ENCODE measurements around the gene UCN3. TPM values are rescaled to one million over a fixed set of nuclear protein-coding genes. Genes with fewer than 3 reads are reported as not detected.

The UCN3 gene
- total RNA-seq, 6 experiments from 2014 or later, result not detected

GRCh38 chr10:5323446-5323845 is 41.3 kb upstream of the UCN3 start:
- Mint-ChIP-seq H3K27me3 (ENCODE audit: insufficient read depth) (peaks cover 22% of the 10 kb centered on the region), H3K27ac (no peak overlapping the region), H3K4me3 (no peak overlapping the region), H3K9me3 (no peaks in the 10 kb centered on the region), H3K36me3 (ENCODE audit: low read depth) (no peaks in the 10 kb centered on the region), H3K4me1 (ENCODE audit: low read depth) (peaks cover under 1% of the 10 kb centered on the region; the same call in 1 of the 2 replicates)
- no peak for TF ChIP-seq CTCF (IDR thresholded peaks at IDR 0.05)
- no peak for DNase-seq

GRCh38 chr10:5325076-5325475 is 39.7 kb upstream of the UCN3 start:
- no peaks in the 10 kb centered on the region for H3K4me1 Mint-ChIP-seq (ENCODE audit: low read depth)
- H3K9me3 Mint-ChIP-seq, result no peaks in the 10 kb centered on the region
- no peak for TF ChIP-seq CTCF (IDR thresholded peaks at IDR 0.05)
- H3K27me3 Mint-ChIP-seq (ENCODE audit: insufficient read depth), result peaks cover 26% of the 10 kb centered on the region
- no peak overlapping the region for H3K27ac Mint-ChIP-seq
- no peak overlapping the region for H3K4me3 Mint-ChIP-seq
- H3K36me3 Mint-ChIP-seq (ENCODE audit: low read depth), result no peaks in the 10 kb centered on the region
- DNase-seq, result no peak

- no peak for TF ChIP-seq CTCF (IDR thresholded peaks at IDR 0.05)
- H3K27ac Mint-ChIP-seq, result no peak overlapping the region
- H3K27me3 Mint-ChIP-seq (ENCODE audit: insufficient read depth), result peaks cover 17% of the 10 kb centered on the region
- H3K4me1 Mint-ChIP-seq (ENCODE audit: low read depth), result no peaks in the 10 kb centered on the region
- H3K4me3 Mint-ChIP-seq, result no peak overlapping the region
- H3K9me3 Mint-ChIP-seq, result no peaks in the 10 kb centered on the region
- DNase-seq, result no peak
- H3K36me3 Mint-ChIP-seq (ENCODE audit: low read depth), result no peaks in the 10 kb centered on the region
Observed at GRCh38 chr10:5334196-5334880, 30.4 kb upstream of the UCN3 start.

- Mint-ChIP-seq H3K27ac (no peak overlapping the region), H3K9me3 (no peaks in the 10 kb centered on the region), H3K4me3 (no peak overlapping the region), H3K4me1 (ENCODE audit: low read depth) (no peaks in the 10 kb centered on the region), H3K36me3 (ENCODE audit: low read depth) (no peaks in the 10 kb centered on the region), H3K27me3 (ENCODE audit: insufficient read depth) (peaks cover 16% of the 10 kb centered on the region)
- no peak for DNase-seq
- TF ChIP-seq CTCF (IDR thresholded peaks at IDR 0.05), result no peak
Observed at GRCh38 chr10:5338010-5338409, 26.8 kb upstream of the UCN3 start.

- no peaks in the 10 kb centered on the region for H3K9me3 Mint-ChIP-seq
- peaks cover 15% of the 10 kb centered on the region for H3K27me3 Mint-ChIP-seq (ENCODE audit: insufficient read depth)
- no peak overlapping the region for H3K27ac Mint-ChIP-seq
- DNase-seq, result no peak
- H3K4me3 Mint-ChIP-seq, result no peak overlapping the region
- no peaks in the 10 kb centered on the region for H3K4me1 Mint-ChIP-seq (ENCODE audit: low read depth)
- TF ChIP-seq CTCF (IDR thresholded peaks at IDR 0.05), result no peak
- H3K36me3 Mint-ChIP-seq (ENCODE audit: low read depth), result no peaks in the 10 kb centered on the region
Observed at GRCh38 chr10:5343092-5343491, 21.7 kb upstream of the UCN3 start.
